H1 (cell line): ENCODE results near the gene TYW1B. TPM values are rescaled to one million over a fixed set of nuclear protein-coding genes. Genes with fewer than 3 reads are reported as not detected.
"Not testable (repeated sequence)": the region's sequence is repeated elsewhere in the genome, so short reads cannot be mapped to it uniquely, and the experiment has no call there.

ENCODE experiments used
- CTCF ChIA-PET: fragments of 300-600 bp; sonication (Branson Sonifier 250); formaldehyde crosslinking; loops from one replicate; lab custom pipeline; 2021; ENCODE audit not compliant: partially characterized antibody; lab: Charles Lee
- POLR2A ChIA-PET: fragments of 300-600 bp; sonication (Branson Sonifier 250); formaldehyde crosslinking; loops from one replicate; lab custom pipeline; 2021; ENCODE audit warnings: inconsistent platforms; ENCODE audit not compliant: partially characterized antibody; lab: Charles Lee
- DNase-seq, 2 experiments: peaks; one replicate each; pipeline versions ENCODE4 v3.0.0 to v3.0.0-alpha.2; 2010 to 2022; ENCODE audit warnings: low spot score in 2 of 2, low read depth in 1 of 2, mixed read lengths in 1 of 2
- FAIRE-seq: peaks from 2 replicates; lab custom pipeline; 2011; peaks lifted over from hg19 to GRCh38; lab: Jason Lieb, UNC
- H2AFZ ChIP-seq: 2 replicates; pipeline ENCODE4 v1.8.1; 2012; ENCODE audit warnings: low read length, inconsistent platforms
- H2AK5ac ChIP-seq: 2 replicates; pipeline ENCODE4 v1.6.1; 2013; ENCODE audit warnings: low read depth, low read length
- H2BK120ac ChIP-seq: replicated peaks from 2 replicates; pipeline ENCODE3; 2013; ENCODE audit warnings: low read depth, low read length, inconsistent platforms
- H2BK12ac ChIP-seq: 2 replicates; pipeline ENCODE4 v1.6.1; 2013; ENCODE audit warnings: low read depth, low read length
- H2BK15ac ChIP-seq: 2 replicates; pipeline ENCODE4 v1.6.1; 2013; ENCODE audit warnings: low read length
- H2BK20ac ChIP-seq: 2 replicates; pipeline ENCODE4 v1.6.1; 2013; ENCODE audit warnings: low read length
- H2BK5ac ChIP-seq: 2 replicates; pipeline ENCODE4 v1.6.1; 2013; ENCODE audit warnings: low read depth, low read length
- H3K14ac ChIP-seq: 2 replicates; pipeline ENCODE4 v1.6.1; 2013; ENCODE audit warnings: inconsistent platforms; ENCODE audit not compliant: insufficient read length
- H3K18ac ChIP-seq: 2 replicates; pipeline ENCODE4 v1.6.1; 2013; ENCODE audit warnings: low read length; ENCODE audit errors: extremely low read depth
- H3K23ac ChIP-seq: 2 replicates; pipeline ENCODE4 v1.6.1; 2013; ENCODE audit warnings: inconsistent platforms; ENCODE audit not compliant: insufficient read length
- H3K23me2 ChIP-seq: 2 replicates; pipeline ENCODE4 v1.6.1; 2013; ENCODE audit warnings: low read depth, low read length
- H3K27ac ChIP-seq: 2 replicates; pipeline ENCODE4 v1.6.1; 2011; ENCODE audit warnings: low read depth, low read length, inconsistent platforms
- H3K27me3 ChIP-seq, 4 experiments: replicated peaks in 1 of 4; 1 replicate in 1 of 4; 2 replicates in 3 of 4; pipeline versions ENCODE4 v1.6.1 to v1.8.1; 2011 to 2013; ENCODE audit warnings: low read length in 3 of 4, mild to moderate bottlenecking in 3 of 4, inconsistent platforms in 2 of 4, mixed read lengths in 2 of 4, moderate library complexity in 1 of 4; ENCODE audit not compliant: control insufficient read depth in 3 of 4, insufficient read depth in 3 of 4; ENCODE audit errors: extremely low read depth in 1 of 4
- H3K36me3 ChIP-seq, 4 experiments: 2 replicates each; pipeline versions ENCODE4 v1.6.1 to v1.8.1; 2011 to 2013; ENCODE audit warnings: mild to moderate bottlenecking in 4 of 4, low read length in 3 of 4, moderate library complexity in 2 of 4, control low read depth in 1 of 4, inconsistent platforms in 1 of 4; ENCODE audit not compliant: insufficient read depth in 4 of 4, control insufficient read depth in 2 of 4
- H3K4ac ChIP-seq: replicated peaks from 2 replicates; pipeline ENCODE3; 2013; ENCODE audit warnings: low read length, low read depth, mixed read lengths, inconsistent platforms; ENCODE audit not compliant: insufficient read length
- H3K4me1 ChIP-seq, 4 experiments: replicated peaks in 1 of 4; 1 replicate in 1 of 4; 2 replicates in 3 of 4; pipeline versions ENCODE4 v1.6.1 to v1.8.1; 2011 to 2013; ENCODE audit warnings: low read length in 3 of 4, inconsistent platforms in 2 of 4, mixed read lengths in 1 of 4; ENCODE audit not compliant: insufficient read depth in 4 of 4, control insufficient read depth in 3 of 4
- H3K4me2 ChIP-seq, 2 experiments: 2 replicates each; pipeline versions ENCODE4 v1.6.1 to v1.8.1; 2011 to 2013; ENCODE audit warnings: low read depth in 2 of 2, low read length in 2 of 2, control low read depth in 1 of 2, inconsistent platforms in 1 of 2, mild to moderate bottlenecking in 1 of 2; ENCODE audit not compliant: insufficient read depth in 1 of 2
- H3K4me3 ChIP-seq, 4 experiments: fragments of 200-600, 300-600 bp in 1 of 4; sonication (generic), shearing (Covaris generic), sonication (Bioruptor Twin) in 1 of 4; 2 replicates each; pipeline versions ENCODE4 v1.5.1 to v1.8.1; 2011 to 2016; ENCODE audit warnings: low read length in 4 of 4, low read depth in 3 of 4, control low read depth in 2 of 4, inconsistent platforms in 2 of 4, mild to moderate bottlenecking in 2 of 4, mixed read lengths in 1 of 4, moderate library complexity in 1 of 4; ENCODE audit not compliant: insufficient read depth in 2 of 4; ENCODE audit errors: extremely low read depth in 1 of 4
- H3K56ac ChIP-seq: replicated peaks from 2 replicates; pipeline ENCODE3; 2013; ENCODE audit warnings: low read depth, mild to moderate bottlenecking, mixed read lengths, low read length, inconsistent platforms; ENCODE audit not compliant: insufficient read length
- H3K79me1 ChIP-seq: 2 replicates; pipeline ENCODE4 v1.6.1; 2013; ENCODE audit warnings: low read depth, low read length, control low read depth
- H3K79me2 ChIP-seq, 2 experiments: 2 replicates each; pipeline versions ENCODE4 v1.6.1 to v1.8.1; 2012 to 2013; ENCODE audit warnings: low read length in 2 of 2, mild to moderate bottlenecking in 2 of 2, inconsistent platforms in 1 of 2; ENCODE audit not compliant: insufficient read depth in 2 of 2, control insufficient read depth in 1 of 2
- H3K9ac ChIP-seq, 4 experiments: replicated peaks in 1 of 4; 1 replicate in 1 of 4; 2 replicates in 3 of 4; pipeline versions ENCODE4 v1.6.1 to v1.8.1; 2011 to 2013; ENCODE audit warnings: low read depth in 3 of 4, low read length in 3 of 4, control low read depth in 2 of 4, mild to moderate bottlenecking in 2 of 4, moderate library complexity in 2 of 4, inconsistent platforms in 1 of 4; ENCODE audit errors: extremely low read depth in 1 of 4
- H3K9me3 ChIP-seq, 2 experiments: 2 replicates each; pipeline versions ENCODE4 v1.6.1 to v1.8.1; 2012 to 2013; ENCODE audit warnings: mild to moderate bottlenecking in 2 of 2, moderate library complexity in 2 of 2, control low read depth in 1 of 2, inconsistent platforms in 1 of 2, low read depth in 1 of 2, low read length in 1 of 2, mixed read lengths in 1 of 2; ENCODE audit not compliant: insufficient read depth in 2 of 2
- H4K20me1 ChIP-seq, 2 experiments: replicated peaks in 1 of 2; 2 replicates each; pipeline versions ENCODE3 to v1.8.1; 2011 to 2013; ENCODE audit warnings: inconsistent platforms in 2 of 2, low read length in 2 of 2, mild to moderate bottlenecking in 1 of 2; ENCODE audit not compliant: insufficient read depth in 2 of 2, control insufficient read depth in 1 of 2
- H4K5ac ChIP-seq: 2 replicates; pipeline ENCODE4 v1.6.1; 2013; ENCODE audit warnings: low read length, low read depth, mixed read lengths, inconsistent platforms; ENCODE audit not compliant: insufficient read length
- H4K8ac ChIP-seq: 2 replicates; pipeline ENCODE4 v1.8.0; 2013; ENCODE audit warnings: mild to moderate bottlenecking, moderate library complexity, low read length, inconsistent platforms; ENCODE audit not compliant: insufficient read depth; ENCODE audit errors: extremely low read depth
- H4K91ac ChIP-seq: replicated peaks from 2 replicates; pipeline ENCODE3; 2013; ENCODE audit warnings: low read length, mixed read lengths, inconsistent platforms; ENCODE audit not compliant: insufficient read length
- CHD2 ChIP-seq: IDR thresholded peaks from 2 replicates; pipeline ENCODE4 v1.6.1; 2012; ENCODE audit warnings: low read length, improper control_type of control experiment
- E2F6 ChIP-seq: IDR thresholded peaks from 2 replicates; pipeline ENCODE4 v1.6.1; 2012; ENCODE audit warnings: inconsistent platforms
- KDM4A ChIP-seq: IDR thresholded peaks from one replicate; pipeline ENCODE4 v1.7.1; 2012; ENCODE audit warnings: low read depth, mild to moderate bottlenecking, moderate library complexity, low read length, inconsistent platforms; ENCODE audit not compliant: severe bottlenecking
- SIN3A ChIP-seq, 2 experiments: IDR thresholded peaks in 1 of 2; conservative IDR thresholded peaks in 1 of 2; 2 replicates each; pipeline ENCODE4 v1.6.1; 2011 to 2012; ENCODE audit warnings: low read length in 2 of 2, improper control_type of control experiment in 1 of 2, low read depth in 1 of 2, mild to moderate bottlenecking in 1 of 2
- SIX5 ChIP-seq: IDR thresholded peaks from 2 replicates; pipeline ENCODE4 v1.6.1; 2011; ENCODE audit warnings: mild to moderate bottlenecking, low read depth, low read length
- WGBS, 2 experiments: shearing (Covaris generic) in 1 of 2; methylation state at CpG; one replicate each; pipeline versions ENCODE4 v1.1.6 to v1.1.7; 2013 to 2015; ENCODE audit warnings: low lambda C conversion rate in 2 of 2, mixed read lengths in 2 of 2, inconsistent platforms in 1 of 2, low coverage in 1 of 2, missing lambda C conversion rate in 1 of 2; ENCODE audit not compliant: insufficient replicate concordance in 2 of 2, insufficient coverage in 1 of 2, insufficient read length in 1 of 2; ENCODE audit errors: extremely low coverage in 1 of 2, missing lambda C conversion rate in 1 of 2; 5-methylcytosine and 5-hydroxymethylcytosine counted together
- polyA plus RNA-seq, 7 experiments: library from polyadenylated mRNA; depleted of rRNA in 3 of 7; stranded (reverse) in 5 of 7; unstranded in 2 of 7; fragments of >200 nt in 5 of 7; fragments of 200-250 nt in 2 of 7; gene quantifications; 1 replicate in 5 of 7; 2 replicates in 1 of 7; 4 replicates in 1 of 7; pipeline versions ENCODE4 v1.2.1 to v1.2.3, GENCODE V29; 2011 to 2013; ENCODE audit warnings: missing spikeins in 2 of 7, mixed read lengths in 2 of 7
- total RNA-seq: library from RNA; stranded (reverse); fragmentation: NEBNext Ultra II Directional; extraction: Animal tissue kit (Norgen Biotek cat#: 25700); gene quantifications from 2 replicates; pipeline ENCODE4 v1.2.1, GENCODE V29; 2021
- TF ChIP-seq, protein P1 (sequence below): IDR thresholded peaks from 2 replicates; pipeline ENCODE4 v1.6.1; 2012; ENCODE audit warnings: low read length, inconsistent platforms

Gene TYW1B
- total and polyA plus RNA-seq, 2 of the 8 experiments (the other 6 are each of a cell fraction or from before 2014, with no cell fraction given), result 6.8 to 12.6 TPM

DNA sequence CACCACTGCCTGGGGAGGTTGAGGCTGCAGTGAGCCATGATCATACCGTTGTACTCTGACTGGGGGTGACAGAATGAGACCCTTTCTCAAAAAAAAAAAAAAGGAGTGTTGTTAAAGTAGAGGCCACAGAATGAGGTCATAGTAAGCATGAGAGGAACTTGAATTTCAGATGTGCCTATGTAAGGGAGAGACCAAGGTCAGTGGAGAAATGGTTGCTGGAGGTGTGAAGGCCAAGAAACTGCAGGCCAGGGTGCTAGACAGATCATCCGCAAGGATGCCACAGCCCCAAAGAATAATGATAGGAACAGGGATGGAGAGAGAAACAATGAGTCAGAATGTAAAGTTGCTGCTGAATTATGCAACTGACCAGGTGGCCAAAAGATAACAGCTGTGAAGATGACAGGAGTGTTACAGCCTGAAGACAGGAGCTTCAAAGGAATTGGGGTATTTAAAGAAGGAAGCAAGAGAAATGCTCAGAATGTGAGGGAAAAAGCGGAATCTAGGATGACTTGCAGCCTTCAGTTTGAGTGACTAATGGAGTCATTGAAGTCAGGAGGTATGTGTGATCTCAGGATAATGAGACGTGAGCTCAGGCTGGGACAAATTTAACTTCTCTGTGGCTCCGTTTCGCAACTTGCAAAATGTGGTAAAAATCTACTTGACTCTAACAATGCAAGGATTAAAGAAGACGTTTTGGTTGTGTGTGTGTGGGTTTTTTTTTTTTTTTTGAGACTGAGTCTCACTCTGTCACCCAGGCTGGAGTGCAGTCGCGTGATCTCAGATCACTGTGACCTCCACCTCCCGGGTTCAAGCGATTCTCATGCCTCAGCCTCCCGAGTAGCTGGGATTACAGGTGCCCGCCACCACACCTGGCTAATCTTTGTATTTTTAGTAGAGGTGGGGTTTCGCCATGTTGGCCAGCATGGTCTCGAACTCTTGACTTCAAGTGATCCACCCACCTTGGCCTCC, 22.2 kb downstream of the TYW1B start (continued):
- no peak for TF ChIP-seq E2F6
- no peak for TF ChIP-seq SIX5
- TF ChIP-seq SIN3A (conservative IDR thresholded peaks at IDR 0.05 in 1 of 2, IDR thresholded peaks at IDR 0.05 in 1 of 2; ENCODE audit: low read depth in 1 of 2, low read length in 2 of 2), result no peak
- TF ChIP-seq KDM4A, result no peak
- TF ChIP-seq, protein P1, sequence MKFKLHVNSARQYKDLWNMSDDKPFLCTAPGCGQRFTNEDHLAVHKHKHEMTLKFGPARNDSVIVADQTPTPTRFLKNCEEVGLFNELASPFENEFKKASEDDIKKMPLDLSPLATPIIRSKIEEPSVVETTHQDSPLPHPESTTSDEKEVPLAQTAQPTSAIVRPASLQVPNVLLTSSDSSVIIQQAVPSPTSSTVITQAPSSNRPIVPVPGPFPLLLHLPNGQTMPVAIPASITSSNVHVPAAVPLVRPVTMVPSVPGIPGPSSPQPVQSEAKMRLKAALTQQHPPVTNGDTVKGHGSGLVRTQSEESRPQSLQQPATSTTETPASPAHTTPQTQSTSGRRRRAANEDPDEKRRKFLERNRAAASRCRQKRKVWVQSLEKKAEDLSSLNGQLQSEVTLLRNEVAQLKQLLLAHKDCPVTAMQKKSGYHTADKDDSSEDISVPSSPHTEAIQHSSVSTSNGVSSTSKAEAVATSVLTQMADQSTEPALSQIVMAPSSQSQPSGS, result no peak
- no peak for TF ChIP-seq CHD2

- H3K4me3 ChIP-seq, DNase-seq, H2BK12ac ChIP-seq, H3K27ac ChIP-seq, H3K9ac ChIP-seq, H4K8ac ChIP-seq, H3K79me1 ChIP-seq, H2BK15ac ChIP-seq, H3K4me2 ChIP-seq, H2BK5ac ChIP-seq, H3K23me2 ChIP-seq, FAIRE-seq, H3K79me2 ChIP-seq, H4K91ac ChIP-seq, H3K4ac ChIP-seq, H4K5ac ChIP-seq, H3K9me3 ChIP-seq, POLR2A ChIA-PET, H2BK20ac ChIP-seq, H4K20me1 ChIP-seq, H3K14ac ChIP-seq, H2AK5ac ChIP-seq, H3K18ac ChIP-seq, H3K23ac ChIP-seq, H3K4me1 ChIP-seq, H2AFZ ChIP-seq, H3K27me3 ChIP-seq, H2BK120ac ChIP-seq, H3K56ac ChIP-seq: not testable (repeated sequence)
- 93% methylated on average over 8 of the region's 8 CpGs; no CpG with 5 or more reads in 1 of the 2 experiments for WGBS, 2 experiments
- CTCF ChIA-PET, result interaction anchor here (0.6 kb wide), 1 partner anchor 18 kb away, joined by 3 read pairs; no protein-coding TSS in a partner anchor
- H3K36me3 ChIP-seq, result peaks cover 0 to 13% (median 7%) of the 10 kb centered on the region in 4 experiments; a peak in 4 of 8 replicates
These were observed 24.2 kb downstream of the TYW1B start for GRCh38 chr7:72803778-72804177.
